Raji (cell line): ENCODE data around the gene SOCS1.

Source experiments
- POLR2A ChIP-seq: IDR thresholded peaks from 2 replicates; pipeline ENCODE4 v1.6.1; 2011; ENCODE audit warnings: low read depth, low read length, control low read depth; ENCODE audit not compliant: insufficient read depth

Gene SOCS1

DNA sequence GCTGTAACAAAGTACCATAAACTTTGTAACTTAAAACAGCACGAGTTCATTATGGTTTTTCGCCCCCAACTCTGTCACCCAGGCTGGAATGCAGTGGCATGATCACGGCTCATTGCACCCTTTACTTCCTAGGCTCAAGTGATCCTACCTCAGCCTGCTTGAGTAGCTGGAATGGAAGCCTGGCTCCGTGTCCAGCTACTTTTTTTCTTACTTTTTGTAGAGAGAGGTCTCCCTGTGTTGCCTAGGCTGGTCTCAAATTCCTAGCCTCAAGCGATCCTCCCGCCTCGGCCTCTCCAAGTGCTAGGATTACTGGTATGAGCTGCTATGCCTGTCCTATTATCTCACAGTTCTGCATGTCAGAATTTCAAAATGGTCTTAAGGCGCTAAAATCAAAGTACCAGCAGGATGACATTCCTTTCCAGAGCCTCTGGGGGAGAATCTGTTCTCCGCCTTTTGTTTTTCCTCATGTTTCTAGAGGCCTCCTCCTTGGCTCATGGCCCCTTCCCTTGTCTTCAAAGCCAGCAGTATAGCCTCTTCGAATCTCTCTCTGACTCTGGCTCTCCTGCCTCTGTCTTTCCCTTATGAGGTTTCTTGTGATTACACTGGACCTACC lies 35.2 kb upstream of the SOCS1 start:
- TF ChIP-seq POLR2A = no peak

- TF ChIP-seq POLR2A = no peak
Observed at GRCh38 chr16:11290102-11290893, 34.3 kb upstream of the SOCS1 start.

GRCh38 chr16:11289202-11289601 lies 33.2 kb upstream of the SOCS1 start:
- no peak for TF ChIP-seq POLR2A

DNA sequence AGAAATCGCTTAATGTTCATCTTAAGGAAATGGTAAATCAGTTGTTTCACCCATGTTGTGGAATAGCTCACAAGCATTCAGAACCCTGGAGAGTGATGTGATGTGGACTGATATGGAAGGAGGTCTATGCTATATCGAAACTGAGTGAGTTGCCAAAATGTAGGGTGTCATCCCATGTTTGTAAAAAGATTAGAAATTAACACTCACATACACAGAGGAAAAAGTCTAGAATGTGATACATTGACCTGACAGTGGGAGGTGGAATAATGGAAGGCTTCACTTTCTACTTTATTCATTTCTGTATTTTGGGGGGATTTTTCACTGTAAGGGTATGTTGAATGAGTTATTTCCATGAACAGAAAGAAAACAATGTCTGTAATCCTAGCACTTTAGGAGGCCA lies 29.8 kb upstream of the SOCS1 start:
- TF ChIP-seq POLR2A = no peak

DNA sequence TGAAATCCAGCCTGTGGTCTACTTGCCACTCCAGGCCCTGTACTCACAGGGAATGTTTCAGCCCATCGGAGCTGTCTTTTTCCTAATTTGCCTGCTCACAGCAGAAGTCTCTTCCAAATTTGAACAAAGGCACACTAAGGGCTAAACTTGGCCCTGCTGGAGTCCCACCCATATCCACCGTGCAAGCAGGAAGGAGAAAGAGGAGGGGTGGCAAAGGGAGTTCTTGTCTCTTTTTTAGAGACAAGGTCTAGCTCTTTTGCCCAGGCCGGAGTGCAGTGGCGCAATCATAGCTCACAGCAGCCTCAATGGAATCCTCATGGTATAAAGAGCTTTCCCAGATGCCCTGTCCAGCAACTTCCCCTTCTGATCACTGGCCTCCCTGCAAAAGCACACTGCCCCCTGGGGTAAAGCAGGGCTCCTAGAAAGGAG lies 27.8 kb upstream of the SOCS1 start:
- no peak for TF ChIP-seq POLR2A

- TF ChIP-seq POLR2A = no peak
Observed at GRCh38 chr16:11280616-11281522, 24.9 kb upstream of the SOCS1 start, which contains the start of gene PRM1. TSS of gene PRM1 (minus strand) at chr16:11281330. CDS start at chr16:11281238, 92 bp downstream.

- no peak for TF ChIP-seq POLR2A
Observed at GRCh38 chr16:11278681-11279628, 23.0 kb upstream of the SOCS1 start.

DNA sequence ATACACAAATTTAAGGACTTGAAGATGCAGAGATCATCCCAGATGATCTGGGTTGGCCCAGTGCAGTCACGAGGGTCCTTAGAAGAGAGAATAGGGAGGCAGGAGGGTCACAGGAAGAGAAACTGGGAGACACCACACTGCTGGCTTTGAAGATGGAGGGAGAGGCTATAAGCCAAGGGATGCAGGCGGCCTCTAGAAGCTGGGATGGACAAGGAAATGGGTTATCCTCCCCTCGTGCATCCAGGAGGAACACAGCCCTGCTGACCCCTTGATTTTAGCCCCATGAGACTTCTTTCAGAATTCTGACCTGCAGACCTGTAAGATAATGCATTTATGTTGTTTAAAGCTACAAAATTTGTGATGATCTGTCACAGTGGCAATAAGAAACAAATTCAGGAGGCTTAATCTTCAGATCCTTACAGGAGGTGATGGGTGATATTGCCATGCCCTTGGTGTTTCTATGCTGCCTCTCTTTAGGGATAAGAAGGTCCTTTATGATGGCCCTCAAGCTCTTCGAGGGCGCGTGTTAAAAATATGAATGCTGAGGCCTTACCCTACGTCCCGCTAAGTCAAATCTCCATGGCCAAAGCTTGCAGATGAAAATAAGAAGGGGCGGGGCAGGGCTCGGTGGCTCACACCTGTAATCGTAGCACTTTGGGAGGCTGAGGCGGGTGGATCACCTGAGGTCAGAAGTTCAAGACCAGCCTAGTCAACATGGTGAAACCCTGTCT lies 21.8 kb upstream of the SOCS1 start:
- no peak for TF ChIP-seq POLR2A

- TF ChIP-seq POLR2A = no peak
Observed at GRCh38 chr16:11276896-11277593, 21.0 kb upstream of the SOCS1 start.

GRCh38 chr16:11276143-11276895 lies 20.3 kb upstream of the SOCS1 start, which contains the start of gene PRM2:
TSS of gene PRM2 (minus strand) at chr16:11276480. CDS start at chr16:11276370, 110 bp downstream.
- no peak for TF ChIP-seq POLR2A

DNA sequence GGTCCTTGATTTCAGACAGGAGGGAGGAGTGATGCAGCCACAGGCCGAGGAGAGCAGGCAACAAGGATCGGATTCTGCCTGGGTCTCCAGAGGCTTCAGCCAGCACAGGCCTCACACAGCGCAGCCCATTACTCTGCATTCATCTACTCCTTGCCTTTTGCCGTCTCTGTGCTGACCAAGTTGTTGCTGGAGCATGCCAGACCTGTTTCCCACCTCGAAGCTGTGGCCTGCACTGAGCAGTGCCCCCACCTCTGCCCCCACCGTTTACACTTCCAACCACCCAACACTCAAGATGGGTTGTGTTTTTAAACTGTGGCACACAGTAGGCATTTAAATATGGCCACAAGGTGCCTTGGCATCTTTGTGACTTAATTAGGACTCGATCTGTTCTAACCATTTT lies 19.0 kb upstream of the SOCS1 start:
- TF ChIP-seq POLR2A = no peak

DNA sequence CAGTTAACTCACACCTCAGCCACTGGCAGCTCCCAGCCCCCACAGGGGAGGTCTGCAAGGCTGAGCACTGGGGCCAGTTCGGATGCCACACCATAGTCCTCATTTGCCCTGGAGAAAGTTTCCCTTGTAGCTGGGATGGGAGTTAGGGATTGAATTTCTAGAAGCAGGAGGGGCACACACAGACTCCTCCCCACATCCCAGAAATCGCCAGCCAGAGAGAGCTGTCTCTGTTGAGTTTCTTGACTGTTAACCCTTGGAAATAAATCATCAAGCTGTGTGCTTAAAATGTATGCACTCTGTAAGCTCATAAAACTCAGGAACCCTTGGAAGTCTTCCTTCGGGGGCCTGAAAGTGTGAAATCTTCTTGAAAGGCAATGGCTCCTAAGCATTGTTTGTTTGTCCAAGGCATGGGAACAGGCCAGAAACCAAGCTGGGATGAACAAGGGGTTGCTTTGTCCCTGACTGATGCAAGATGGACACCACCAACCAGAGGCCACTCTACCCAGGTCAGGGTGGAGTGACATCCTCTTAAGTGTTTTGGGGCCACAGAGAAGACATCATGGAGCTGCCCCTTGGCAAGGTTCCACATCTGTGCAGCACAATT lies 17.8 kb upstream of the SOCS1 start:
- TF ChIP-seq POLR2A = no peak
